Suppressor macrophage treated with lipopolysaccharide for 4 hours (primary cell): ENCODE data around the gene KCNK18.

Source experiments
- DNase-seq: peaks from one replicate; pipeline ENCODE4 v3.0.0-alpha.2; 2020

Gene KCNK18

GRCh38 chr10:117197189-117197588, at the start of gene KCNK18:
Gene KCNK18, plus strand, starts transcription at chr10:117197489. Its CDS starts 0 bp downstream, at chr10:117197489.
- no peak for DNase-seq

- DNase-seq: no peak
Observed at GRCh38 chr10:117148284-117148683, 49.0 kb upstream of the KCNK18 start.

DNA sequence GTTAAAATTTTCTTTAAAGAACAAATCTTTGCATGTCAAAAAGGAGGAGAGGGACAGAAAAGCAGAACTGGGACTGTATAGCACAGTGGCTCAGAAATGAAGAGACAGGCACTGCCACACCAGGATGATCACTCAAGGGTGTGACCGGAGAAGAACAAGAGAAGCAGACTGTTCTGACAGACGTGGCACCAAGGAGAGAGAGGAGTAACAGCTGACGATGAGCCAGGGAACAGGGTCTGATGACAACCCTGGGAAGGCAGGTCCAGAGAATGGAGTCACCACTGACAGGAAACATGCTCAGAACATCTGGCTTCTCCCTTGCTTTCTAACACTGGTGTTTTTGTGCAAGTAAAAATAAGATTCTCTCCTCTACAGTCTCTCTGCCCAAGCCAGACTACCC, 44.6 kb upstream of the KCNK18 start:
- DNase-seq: no peak

DNA sequence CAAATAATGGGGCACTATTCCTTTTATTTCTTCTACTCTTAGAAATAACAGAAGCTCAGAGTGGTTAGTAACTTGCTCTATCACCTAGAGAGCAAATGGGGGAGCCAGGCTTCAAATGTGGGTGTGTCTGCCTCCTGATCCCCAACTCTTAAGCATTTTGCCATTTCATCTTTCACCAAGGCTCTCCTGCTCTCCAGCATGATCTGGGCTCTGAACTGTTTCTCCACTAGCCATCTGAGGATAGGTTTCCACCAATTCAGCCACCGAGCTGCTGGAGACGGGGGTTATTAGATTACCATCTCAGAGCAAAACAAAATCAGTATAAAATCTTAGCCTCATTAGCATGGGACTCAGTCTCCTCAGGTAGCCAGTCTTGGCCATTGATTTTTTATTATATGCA, 39.0 kb upstream of the KCNK18 start:
- DNase-seq: no peak

GRCh38 chr10:117159390-117159789, 37.9 kb upstream of the KCNK18 start:
- DNase-seq: no peak

DNA sequence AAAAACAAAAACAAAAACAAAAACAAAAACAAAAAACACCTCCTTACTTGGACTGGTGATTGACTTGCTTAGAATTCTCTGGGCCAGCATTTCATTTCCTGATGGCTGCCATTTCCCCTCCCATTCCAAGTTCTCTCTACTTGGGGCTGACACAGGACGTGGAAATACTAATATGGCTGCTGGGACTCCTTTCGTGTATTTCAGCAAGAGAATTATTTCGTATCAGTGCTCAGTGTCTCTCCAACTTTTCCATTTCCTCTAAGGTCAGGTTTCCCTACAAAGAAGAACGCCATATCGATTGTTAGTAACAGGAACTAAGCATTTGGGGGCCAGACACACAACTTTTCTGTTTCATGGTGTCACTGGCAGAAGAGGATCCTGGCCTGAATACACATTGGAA, 36.7 kb upstream of the KCNK18 start:
- no peak for DNase-seq

- no peak for DNase-seq
Observed at GRCh38 chr10:117161386-117162033, 35.8 kb upstream of the KCNK18 start.

DNA sequence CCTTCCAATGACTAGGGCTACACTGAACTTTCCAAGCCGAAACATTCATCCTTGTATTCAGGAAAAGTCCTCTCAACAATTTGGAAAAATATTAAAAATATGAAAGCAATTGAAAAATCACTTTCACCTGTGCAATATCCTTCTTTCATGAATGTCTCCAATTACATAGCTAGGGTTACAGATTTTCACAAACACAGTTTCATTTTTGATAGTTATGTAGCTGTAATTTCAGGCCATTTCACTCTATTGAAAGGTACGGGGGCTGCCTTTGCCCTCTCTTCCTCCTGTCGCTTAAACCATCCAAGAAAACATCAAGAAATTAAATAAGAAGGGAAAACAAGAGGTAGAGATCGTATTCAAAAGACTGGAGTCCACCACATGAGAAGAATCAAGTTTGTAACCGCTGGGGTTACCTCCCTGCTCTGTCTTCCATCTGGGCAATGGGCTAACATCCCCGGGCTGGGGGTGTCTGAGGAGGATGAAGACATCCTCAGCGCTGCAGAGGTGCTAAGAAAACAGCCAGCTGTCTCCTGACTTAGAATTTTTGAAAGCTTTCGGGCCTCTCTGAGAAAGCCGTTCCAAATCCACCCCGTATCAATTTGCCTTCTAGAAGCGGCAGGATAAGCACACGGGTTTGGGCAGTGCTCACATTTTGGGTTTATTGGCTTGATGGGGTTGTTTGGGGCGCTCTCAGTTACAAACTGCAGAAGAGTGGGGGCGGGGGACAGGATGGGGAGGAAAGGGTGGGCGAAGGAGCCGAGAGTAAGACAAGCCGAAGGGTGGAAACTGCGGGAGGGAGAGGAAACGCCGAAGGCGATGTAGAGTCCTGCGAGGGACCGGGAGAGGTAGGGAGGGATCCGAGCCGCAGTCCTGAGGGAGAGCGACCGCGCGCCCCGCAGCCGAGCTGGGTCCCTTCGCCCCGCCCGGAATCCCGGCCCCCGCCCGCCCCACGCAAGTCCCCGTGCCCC, 34.9 kb upstream of the KCNK18 start:
- DNase-seq: no peak

DNA sequence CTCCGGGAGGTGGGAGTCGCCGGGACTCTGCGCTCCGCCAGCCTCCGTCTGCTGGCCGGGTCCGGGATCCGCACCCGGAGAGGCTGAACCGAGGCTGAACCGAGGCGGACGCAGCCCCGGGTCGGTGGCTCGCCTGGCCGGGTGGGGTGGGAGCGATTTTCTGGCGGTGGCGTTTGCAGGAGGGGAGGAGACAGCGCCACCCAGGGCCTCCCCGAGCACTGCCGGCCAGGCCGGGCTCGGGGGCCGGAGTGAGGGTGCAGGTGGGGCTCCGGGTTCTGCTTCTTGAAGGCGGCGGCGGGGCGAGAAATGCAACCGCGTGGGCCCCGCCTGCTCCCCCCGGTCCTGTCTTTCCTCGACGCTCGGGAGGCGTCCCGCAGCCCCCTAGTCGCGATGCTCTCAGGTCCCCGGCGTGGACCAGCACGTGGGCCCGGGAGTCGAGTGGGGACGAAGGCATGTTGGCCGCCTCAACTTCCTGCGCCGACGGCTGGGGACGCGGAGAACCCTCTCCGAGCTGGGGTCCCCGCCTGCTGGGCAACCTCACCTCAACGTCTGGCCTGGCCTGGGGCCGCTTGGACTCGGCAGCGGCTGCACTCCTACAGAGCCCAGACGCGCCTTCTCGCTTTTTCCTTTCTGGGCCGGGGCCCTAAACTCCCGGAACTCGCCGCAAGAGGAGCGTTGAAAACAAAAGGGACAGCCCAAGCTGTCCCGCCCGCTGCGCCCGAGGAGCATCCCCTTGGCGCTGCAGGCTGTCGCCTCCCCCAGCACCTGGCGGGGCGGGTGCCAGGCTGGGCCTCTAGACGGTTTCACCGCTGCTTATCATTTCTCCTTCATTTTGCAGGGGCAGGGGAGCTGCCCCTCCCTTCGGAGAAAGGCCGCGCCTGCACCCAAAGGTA, 34.0 kb upstream of the KCNK18 start:
- DNase-seq: peak; percentile 10

DNA sequence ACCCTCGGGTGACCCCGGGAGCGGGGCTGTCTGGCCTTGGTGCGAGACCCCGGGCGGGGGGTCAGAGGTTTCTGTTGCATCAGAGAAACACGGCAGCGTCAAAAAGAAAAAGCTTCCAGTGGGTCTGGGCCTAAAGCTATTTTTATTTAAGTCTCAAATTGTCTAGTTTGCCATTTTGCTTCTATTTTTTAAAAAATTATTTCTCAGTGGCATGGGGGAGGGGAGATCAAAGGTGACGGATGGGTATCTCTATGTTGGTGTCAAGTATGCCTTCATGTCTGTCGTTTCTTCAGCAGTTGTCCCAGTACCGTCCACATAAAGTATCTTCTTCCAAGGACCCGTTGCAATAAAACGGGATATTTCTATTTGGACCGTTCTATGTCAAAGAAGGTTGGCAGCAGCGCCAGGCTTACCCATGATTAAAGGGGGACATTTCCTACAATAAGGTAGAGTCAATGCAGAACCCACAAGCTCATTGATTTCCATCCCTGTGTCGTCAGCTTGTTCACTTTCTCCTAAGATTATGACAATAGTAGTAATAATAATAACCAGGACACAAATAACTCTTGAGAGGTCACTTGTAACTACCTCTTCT, 33.2 kb upstream of the KCNK18 start:
- DNase-seq: no peak

DNA sequence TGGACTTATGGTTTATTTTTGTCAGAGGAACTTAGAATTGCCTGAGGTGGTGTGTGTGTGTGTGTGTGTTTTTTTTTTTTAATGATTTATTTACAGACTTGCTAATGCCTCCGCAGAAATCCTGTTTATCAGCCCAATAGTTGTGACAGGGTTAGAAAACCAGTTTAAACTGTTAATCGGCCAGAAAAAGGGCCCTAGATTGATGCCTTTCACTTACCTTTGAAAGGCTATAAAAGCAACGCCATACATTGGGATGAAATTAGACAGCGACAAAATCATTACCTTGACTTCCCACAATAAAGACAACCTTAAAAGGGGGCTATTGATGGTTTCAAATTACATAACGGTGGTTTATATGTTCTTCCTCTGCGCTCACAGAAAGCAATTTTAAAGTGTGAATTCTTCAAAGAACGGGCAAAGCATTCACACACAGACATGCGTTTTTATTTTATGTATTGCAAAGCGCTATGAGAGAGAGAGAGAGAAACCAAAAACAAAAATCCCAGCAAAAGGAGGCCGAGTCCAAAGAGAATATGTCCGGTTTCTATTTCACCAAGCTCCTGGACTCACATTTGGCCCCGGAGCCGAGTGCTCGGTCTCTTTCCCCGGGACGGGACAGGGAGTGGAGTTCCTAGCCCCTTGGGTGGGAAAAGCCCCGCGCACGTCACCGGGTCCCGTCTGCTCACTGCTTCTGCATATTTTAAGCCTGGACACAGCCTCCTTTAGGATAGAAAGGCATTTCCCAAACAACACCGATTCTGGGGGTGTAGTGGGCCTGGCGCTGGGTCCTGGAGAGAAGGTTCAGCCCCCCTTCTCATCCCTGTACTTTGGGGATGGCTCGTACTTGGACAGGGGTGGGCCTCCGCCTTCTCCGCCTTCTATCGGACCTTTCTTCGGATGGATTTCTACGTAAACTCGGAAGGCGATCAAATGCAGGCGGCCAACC, 32.4 kb upstream of the KCNK18 start:
- DNase-seq: peak; percentile 26

DNA sequence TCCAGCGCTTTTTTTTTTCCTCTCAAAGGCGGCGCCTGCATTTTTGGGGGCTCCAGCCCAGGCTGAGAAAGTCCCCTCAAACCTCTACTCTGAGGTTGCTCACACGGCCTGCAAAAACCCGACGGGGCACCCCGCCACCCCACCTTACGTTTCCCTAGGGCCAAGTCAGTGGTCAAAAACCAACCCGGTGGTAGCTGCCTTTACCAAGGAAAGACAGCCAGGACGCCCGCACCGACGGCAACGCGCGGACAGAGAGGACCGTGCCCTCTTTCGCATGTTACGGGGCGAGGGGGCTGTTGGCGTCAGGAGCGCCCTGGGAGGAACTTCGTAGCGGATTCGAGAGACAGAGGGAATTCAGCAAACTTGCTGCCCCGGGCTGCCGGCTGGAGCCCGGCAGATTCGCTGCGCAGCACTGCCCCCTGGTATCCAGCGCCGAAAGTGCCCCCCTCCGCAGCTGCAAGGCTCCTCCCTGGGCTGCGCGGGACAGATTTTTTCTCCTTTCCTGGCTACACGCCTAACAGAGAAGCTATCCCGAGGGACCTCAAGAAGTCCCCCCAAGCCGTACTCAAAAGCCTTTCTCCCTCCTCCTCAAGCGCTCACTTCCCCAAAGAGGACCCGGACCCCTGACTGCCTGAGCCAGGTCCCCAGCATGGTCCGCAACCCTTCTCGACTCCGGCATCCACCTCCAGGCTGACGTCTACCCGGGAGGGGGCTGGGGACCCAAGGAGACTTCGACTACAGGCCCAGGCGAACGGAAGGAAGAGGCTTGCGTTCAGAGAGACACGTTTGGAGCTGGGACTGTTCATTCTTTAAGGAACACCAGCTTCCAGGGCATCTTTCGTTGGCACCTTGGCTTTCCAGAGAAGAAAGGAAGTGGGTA, 31.5 kb upstream of the KCNK18 start:
- DNase-seq: peak; percentile 74

- DNase-seq: no peak
Observed at GRCh38 chr10:117166418-117167345, 30.6 kb upstream of the KCNK18 start.

GRCh38 chr10:117167346-117167788, 29.9 kb upstream of the KCNK18 start:
- no peak for DNase-seq

GRCh38 chr10:117167789-117168674, 29.3 kb upstream of the KCNK18 start:
- peak; percentile 78 for DNase-seq

- no peak for DNase-seq
Observed at GRCh38 chr10:117168729-117169128, 28.6 kb upstream of the KCNK18 start.

DNA sequence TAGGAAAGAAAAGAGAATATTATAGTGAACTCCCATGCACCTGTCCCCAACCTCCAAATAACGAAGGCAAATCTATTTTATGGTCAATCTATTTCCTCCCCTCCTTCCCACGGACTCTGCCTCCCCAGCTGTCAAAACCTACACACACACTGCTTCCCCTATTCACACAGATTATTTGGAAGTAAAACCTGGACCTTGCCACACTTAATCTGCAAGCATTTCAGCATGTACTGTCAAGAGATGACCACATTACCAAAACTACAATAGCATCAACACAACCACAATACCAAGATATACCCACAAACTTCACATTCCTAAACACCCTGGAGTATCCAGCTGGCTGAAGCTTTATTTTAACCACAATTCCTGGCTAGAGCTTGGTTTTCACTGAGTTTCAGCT, 27.8 kb upstream of the KCNK18 start:
- no peak for DNase-seq

GRCh38 chr10:117170244-117170643, 27.0 kb upstream of the KCNK18 start:
- DNase-seq: peak; percentile 24
